ENCODE data around the gene KRT12.

KRT12 gene

GRCh38 chr17:40900809-40901356 lies 33.9 kb upstream of the KRT12 start:
- H3K27me3 Mint-ChIP-seq, result peaks cover 32% of the 10 kb centered on the region
- peaks cover 17% of the 10 kb centered on the region for H3K4me1 Mint-ChIP-seq (ENCODE audit: low read depth)
- no peak overlapping the region for H3K4me3 Mint-ChIP-seq
- no peak overlapping the region for H3K27ac Mint-ChIP-seq
- H3K9me3 Mint-ChIP-seq, result no peaks in the 10 kb centered on the region
- DNase-seq, result no peak
- H3K36me3 Mint-ChIP-seq (ENCODE audit: low read depth), result no peaks in the 10 kb centered on the region

GRCh38 chr17:40896916-40897455 lies 30.0 kb upstream of the KRT12 start:
- Mint-ChIP-seq H3K36me3 (ENCODE audit: low read depth) (no peaks in the 10 kb centered on the region), H3K4me3 (no peak overlapping the region), H3K4me1 (ENCODE audit: low read depth) (peaks cover 3% of the 10 kb centered on the region), H3K27me3 (peaks cover 44% of the 10 kb centered on the region), H3K27ac (no peak overlapping the region), H3K9me3 (no peaks in the 10 kb centered on the region)
- DNase-seq, result no peak

- Mint-ChIP-seq H3K9me3 (no peaks in the 10 kb centered on the region), H3K4me1 (ENCODE audit: low read depth) (no peaks in the 10 kb centered on the region), H3K4me3 (no peak overlapping the region), H3K36me3 (ENCODE audit: low read depth) (no peaks in the 10 kb centered on the region), H3K27me3 (peaks cover 45% of the 10 kb centered on the region), H3K27ac (no peak overlapping the region)
- DNase-seq, result no peak
These were observed 28.2 kb upstream of the KRT12 start for GRCh38 chr17:40895106-40895730.

- no peak for DNase-seq
- no peaks in the 10 kb centered on the region for H3K4me1 Mint-ChIP-seq (ENCODE audit: low read depth)
- no peaks in the 10 kb centered on the region for H3K9me3 Mint-ChIP-seq
- H3K27me3 Mint-ChIP-seq, result peaks cover 62% of the 10 kb centered on the region
- no peaks in the 10 kb centered on the region for H3K36me3 Mint-ChIP-seq (ENCODE audit: low read depth)
- H3K4me3 Mint-ChIP-seq, result no peak overlapping the region
- no peak overlapping the region for H3K27ac Mint-ChIP-seq
These were observed 21.2 kb upstream of the KRT12 start for GRCh38 chr17:40888196-40888720.

- no peak overlapping the region for H3K27ac Mint-ChIP-seq
- H3K4me1 Mint-ChIP-seq (ENCODE audit: low read depth), result no peaks in the 10 kb centered on the region
- no peaks in the 10 kb centered on the region for H3K9me3 Mint-ChIP-seq
- H3K27me3 Mint-ChIP-seq, result peaks cover 52% of the 10 kb centered on the region
- no peak for DNase-seq
- H3K4me3 Mint-ChIP-seq, result no peak overlapping the region
- H3K36me3 Mint-ChIP-seq (ENCODE audit: low read depth), result no peaks in the 10 kb centered on the region
These were observed 19.1 kb upstream of the KRT12 start for GRCh38 chr17:40886090-40886489.

- Mint-ChIP-seq H3K9me3 (no peaks in the 10 kb centered on the region), H3K4me1 (ENCODE audit: low read depth) (no peaks in the 10 kb centered on the region), H3K27me3 (peaks cover 43% of the 10 kb centered on the region), H3K4me3 (no peak within 1 kb of the TSS), H3K36me3 (ENCODE audit: low read depth) (no peaks in the 10 kb centered on the region), H3K27ac (no peak within 1 kb of the TSS)
- no peak for DNase-seq
These were observed 17.9 kb upstream of the KRT12 start, which contains the start of gene KRT20 for GRCh38 chr17:40884708-40885512. TSS of gene KRT20 (minus strand) at chr17:40885242. CDS start at chr17:40885185, 57 bp downstream.

GRCh38 chr17:40883626-40884334 lies 16.8 kb upstream of the KRT12 start:
- no peak overlapping the region for H3K27ac Mint-ChIP-seq
- no peaks in the 10 kb centered on the region for H3K36me3 Mint-ChIP-seq (ENCODE audit: low read depth)

GRCh38 chr17:40883031-40883430 lies 16.0 kb upstream of the KRT12 start:
- no peaks in the 10 kb centered on the region for H3K9me3 Mint-ChIP-seq
- H3K4me3 Mint-ChIP-seq, result no peak overlapping the region
- H3K36me3 Mint-ChIP-seq (ENCODE audit: low read depth), result no peaks in the 10 kb centered on the region
- H3K27me3 Mint-ChIP-seq, result peaks cover 24% of the 10 kb centered on the region
- no peak overlapping the region for H3K27ac Mint-ChIP-seq
- H3K4me1 Mint-ChIP-seq (ENCODE audit: low read depth), result no peaks in the 10 kb centered on the region
- no peak for DNase-seq

More at GRCh38 chr17:40883626-40884334, 16.8 kb upstream of the KRT12 start:
- Mint-ChIP-seq H3K9me3 (no peaks in the 10 kb centered on the region), H3K4me3 (no peak overlapping the region), H3K27me3 (peaks cover 31% of the 10 kb centered on the region), H3K4me1 (ENCODE audit: low read depth) (no peaks in the 10 kb centered on the region)
- no peak for DNase-seq

- Mint-ChIP-seq H3K36me3 (ENCODE audit: low read depth) (no peaks in the 10 kb centered on the region), H3K27me3 (peaks cover 6% of the 10 kb centered on the region), H3K27ac (no peak overlapping the region), H3K9me3 (no peaks in the 10 kb centered on the region), H3K4me3 (no peak overlapping the region), H3K4me1 (ENCODE audit: low read depth) (no peaks in the 10 kb centered on the region)
- DNase-seq, result no peak
These were observed 12.0 kb upstream of the KRT12 start for GRCh38 chr17:40879026-40879425.

- Mint-ChIP-seq H3K36me3 (ENCODE audit: low read depth) (no peaks in the 10 kb centered on the region), H3K9me3 (no peaks in the 10 kb centered on the region), H3K4me3 (no peak overlapping the region), H3K27me3 (peaks cover under 1% of the 10 kb centered on the region), H3K4me1 (ENCODE audit: low read depth) (no peaks in the 10 kb centered on the region), H3K27ac (no peak overlapping the region)
- no peak for DNase-seq
These were observed 11.0 kb upstream of the KRT12 start for GRCh38 chr17:40878044-40878443.

- Mint-ChIP-seq H3K9me3 (no peaks in the 10 kb centered on the region), H3K4me1 (ENCODE audit: low read depth) (no peaks in the 10 kb centered on the region), H3K4me3 (no peak overlapping the region), H3K27ac (no peak overlapping the region), H3K36me3 (ENCODE audit: low read depth) (no peaks in the 10 kb centered on the region), H3K27me3 (peaks cover 19% of the 10 kb centered on the region)
- no peak for DNase-seq
These were observed 6.8 kb upstream of the KRT12 start for GRCh38 chr17:40873801-40874200.

GRCh38 chr17:40873255-40873654 lies 6.2 kb upstream of the KRT12 start:
- no peaks in the 10 kb centered on the region for H3K36me3 Mint-ChIP-seq (ENCODE audit: low read depth)
- peaks cover 19% of the 10 kb centered on the region for H3K27me3 Mint-ChIP-seq
- H3K4me3 Mint-ChIP-seq, result no peak overlapping the region
- H3K9me3 Mint-ChIP-seq, result no peaks in the 10 kb centered on the region
- H3K4me1 Mint-ChIP-seq (ENCODE audit: low read depth), result no peaks in the 10 kb centered on the region
- no peak for DNase-seq
- H3K27ac Mint-ChIP-seq, result no peak overlapping the region

- no peaks in the 10 kb centered on the region for H3K4me1 Mint-ChIP-seq (ENCODE audit: low read depth)
- H3K9me3 Mint-ChIP-seq, result no peaks in the 10 kb centered on the region
- no peak overlapping the region for H3K27ac Mint-ChIP-seq
- no peak for DNase-seq
- peaks cover 21% of the 10 kb centered on the region for H3K27me3 Mint-ChIP-seq
- H3K36me3 Mint-ChIP-seq (ENCODE audit: low read depth), result no peaks in the 10 kb centered on the region
- H3K4me3 Mint-ChIP-seq, result no peak overlapping the region
These were observed 5.4 kb upstream of the KRT12 start for GRCh38 chr17:40872416-40872815.

- no peaks in the 10 kb centered on the region for H3K4me1 Mint-ChIP-seq (ENCODE audit: low read depth)
These were observed 4.3 kb upstream of the KRT12 start for GRCh38 chr17:40871316-40871715.

More at GRCh38 chr17:40871316-40871715, 4.3 kb upstream of the KRT12 start:
- Mint-ChIP-seq H3K27me3 (peaks cover 28% of the 10 kb centered on the region), H3K27ac (no peak overlapping the region), H3K9me3 (no peaks in the 10 kb centered on the region), H3K4me3 (no peak overlapping the region), H3K36me3 (ENCODE audit: low read depth) (no peaks in the 10 kb centered on the region)
- no peak for DNase-seq

Measured in activated T-cell treated with anti-CD3 and anti-CD28 coated beads, Interleukin-2, amount 50 U/mL, for 24 hours (primary cell).